ENCODE measurements around the gene ELMO1. TPM values are rescaled to one million over a fixed set of nuclear protein-coding genes. Genes with fewer than 3 reads are reported as not detected.

The ELMO1 gene
- total and polyA plus RNA-seq, 4 donors: 10.1 to 183 (median 34.4) TPM

DNA sequence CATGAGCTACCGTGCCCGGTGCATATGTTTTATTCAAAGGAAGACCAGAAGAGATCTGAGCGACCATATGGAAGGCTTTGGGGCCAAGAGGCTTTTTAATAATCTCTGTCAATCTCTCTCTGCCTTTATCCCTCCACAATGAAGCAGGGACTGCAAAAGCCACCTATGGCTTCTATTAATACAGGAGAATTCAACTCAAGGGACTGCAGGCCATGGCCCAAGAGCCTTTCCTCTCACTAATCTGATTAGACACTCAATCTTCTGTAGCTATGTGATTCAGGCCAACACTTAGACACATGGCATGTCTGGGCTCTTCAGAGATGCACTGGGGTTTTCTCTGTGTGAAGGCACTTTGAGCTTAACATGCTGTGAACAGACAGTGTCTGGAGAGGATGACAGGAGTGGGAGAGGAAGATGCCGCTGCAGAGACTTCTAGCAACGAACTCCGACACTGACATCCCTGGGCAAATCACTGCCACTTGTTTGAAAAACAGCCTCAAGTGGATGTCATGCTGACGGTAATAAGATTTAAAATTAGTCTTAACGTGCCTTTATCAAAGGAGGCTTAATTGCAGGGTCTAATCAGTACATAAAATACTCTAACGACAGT lies 609.9 kb downstream of the ELMO1 start:
- TF ChIP-seq, protein P1, sequence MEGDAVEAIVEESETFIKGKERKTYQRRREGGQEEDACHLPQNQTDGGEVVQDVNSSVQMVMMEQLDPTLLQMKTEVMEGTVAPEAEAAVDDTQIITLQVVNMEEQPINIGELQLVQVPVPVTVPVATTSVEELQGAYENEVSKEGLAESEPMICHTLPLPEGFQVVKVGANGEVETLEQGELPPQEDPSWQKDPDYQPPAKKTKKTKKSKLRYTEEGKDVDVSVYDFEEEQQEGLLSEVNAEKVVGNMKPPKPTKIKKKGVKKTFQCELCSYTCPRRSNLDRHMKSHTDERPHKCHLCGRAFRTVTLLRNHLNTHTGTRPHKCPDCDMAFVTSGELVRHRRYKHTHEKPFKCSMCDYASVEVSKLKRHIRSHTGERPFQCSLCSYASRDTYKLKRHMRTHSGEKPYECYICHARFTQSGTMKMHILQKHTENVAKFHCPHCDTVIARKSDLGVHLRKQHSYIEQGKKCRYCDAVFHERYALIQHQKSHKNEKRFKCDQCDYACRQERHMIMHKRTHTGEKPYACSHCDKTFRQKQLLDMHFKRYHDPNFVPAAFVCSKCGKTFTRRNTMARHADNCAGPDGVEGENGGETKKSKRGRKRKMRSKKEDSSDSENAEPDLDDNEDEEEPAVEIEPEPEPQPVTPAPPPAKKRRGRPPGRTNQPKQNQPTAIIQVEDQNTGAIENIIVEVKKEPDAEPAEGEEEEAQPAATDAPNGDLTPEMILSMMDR (IDR thresholded peaks at IDR 0.05; ENCODE audit: control extremely low read depth, extremely low read depth): no peak

DNA sequence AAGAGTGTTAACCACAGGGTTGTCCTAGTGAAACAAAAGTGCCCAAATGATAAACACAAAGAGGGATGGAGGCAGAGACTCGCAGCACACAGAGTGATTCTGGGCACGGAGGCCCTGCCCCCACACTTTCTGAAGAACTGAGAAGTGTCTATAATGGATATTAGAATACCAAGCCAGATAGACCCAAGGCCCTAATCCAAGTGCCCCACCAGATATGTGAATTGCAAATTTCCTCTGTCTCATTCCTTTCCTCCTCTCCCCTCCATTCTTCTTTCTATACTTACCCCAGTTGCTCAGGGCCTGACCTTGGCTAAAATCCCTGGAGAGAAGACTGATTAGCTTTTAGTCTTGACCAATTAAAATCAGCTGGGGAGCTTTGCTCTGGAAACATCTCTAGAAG lies 617.6 kb downstream of the ELMO1 start:
- no peak overlapping the region for H3K4me3 ChIP-seq
- TF ChIP-seq, protein P1 (IDR thresholded peaks at IDR 0.05; ENCODE audit: control extremely low read depth, extremely low read depth): no peak
- H3K27ac ChIP-seq (ENCODE audit: low read depth in 1 of 2, low read length in 1 of 2): no peak overlapping the region
- H3K9me3 ChIP-seq (ENCODE audit: control insufficient read depth in 4 of 4, insufficient read depth in 3 of 4, low read length in 3 of 4): peaks cover 0 to 2% (median under 1%) of the 10 kb centered on the region in 4 donors
- WGBS, 2 donors: 94 to 95% methylated on average over 2 of the region's 2 CpGs
- H3K9ac ChIP-seq (ENCODE audit: insufficient read depth in 1 of 2, low read length in 2 of 2): no peak overlapping the region
- peaks cover 0 to 2% (median 0%) of the 10 kb centered on the region in 5 donors for H3K4me1 ChIP-seq (ENCODE audit: control insufficient read depth in 5 of 5, insufficient read depth in 5 of 5, low read length in 5 of 5)
- H3K36me3 ChIP-seq (ENCODE audit: control insufficient read depth in 4 of 4, insufficient read depth in 4 of 4, low read length in 4 of 4): no peaks in the 10 kb centered on the region
- DNase-seq (no peak), ATAC-seq (ENCODE audit: insufficient read depth, low FRiP score) (no peak)
- no peaks in the 10 kb centered on the region for H3K27me3 ChIP-seq (ENCODE audit: control insufficient read depth in 3 of 3, insufficient read depth in 3 of 3, low read length in 2 of 3)

More for the DNA sequence above, 609.9 kb downstream of the ELMO1 start:
- 80 to 93% methylated on average over 9 of the region's 9 CpGs for WGBS, 2 donors
- H3K9me3 ChIP-seq (ENCODE audit: control insufficient read depth in 4 of 4, insufficient read depth in 3 of 4, low read length in 3 of 4): no peaks in the 10 kb centered on the region
- no peak overlapping the region for H3K4me3 ChIP-seq
- no peak overlapping the region for H3K9ac ChIP-seq (ENCODE audit: insufficient read depth in 1 of 2, low read length in 2 of 2)
- H3K27ac ChIP-seq (ENCODE audit: low read depth in 1 of 2, low read length in 1 of 2): no peak overlapping the region
- H3K36me3 ChIP-seq (ENCODE audit: control insufficient read depth in 4 of 4, insufficient read depth in 4 of 4, low read length in 4 of 4): no peaks in the 10 kb centered on the region
- ATAC-seq (ENCODE audit: insufficient read depth, low FRiP score) (no peak), DNase-seq (no peak)
- no peaks in the 10 kb centered on the region for H3K4me1 ChIP-seq (ENCODE audit: control insufficient read depth in 5 of 5, insufficient read depth in 5 of 5, low read length in 5 of 5)
- no peaks in the 10 kb centered on the region for H3K27me3 ChIP-seq (ENCODE audit: control insufficient read depth in 3 of 3, insufficient read depth in 3 of 3, low read length in 2 of 3)

- no peak for DNase-seq
- H3K27ac ChIP-seq (ENCODE audit: low read depth in 1 of 2, low read length in 1 of 2): no peak overlapping the region
- H3K4me1 ChIP-seq (ENCODE audit: control insufficient read depth in 5 of 5, insufficient read depth in 5 of 5, low read length in 5 of 5): peaks cover 0 to 2% (median 0%) of the 10 kb centered on the region in 5 donors
- no peak for ATAC-seq (ENCODE audit: insufficient read depth, low FRiP score)
- 85 to 89% methylated on average over 8 of the region's 8 CpGs for WGBS, 2 donors
- peaks cover 0 to 2% (median under 1%) of the 10 kb centered on the region in 4 donors for H3K9me3 ChIP-seq (ENCODE audit: control insufficient read depth in 4 of 4, insufficient read depth in 3 of 4, low read length in 3 of 4)
- TF ChIP-seq, protein P1 (IDR thresholded peaks at IDR 0.05; ENCODE audit: control extremely low read depth, extremely low read depth): no peak
- H3K9ac ChIP-seq (ENCODE audit: insufficient read depth in 1 of 2, low read length in 2 of 2): no peak overlapping the region
- no peaks in the 10 kb centered on the region for H3K27me3 ChIP-seq (ENCODE audit: control insufficient read depth in 3 of 3, insufficient read depth in 3 of 3, low read length in 2 of 3)
- no peak overlapping the region for H3K4me3 ChIP-seq
- H3K36me3 ChIP-seq (ENCODE audit: control insufficient read depth in 4 of 4, insufficient read depth in 4 of 4, low read length in 4 of 4): no peaks in the 10 kb centered on the region
These were observed 620.6 kb downstream of the ELMO1 start for GRCh38 chr7:36827726-36828703.

Measured in lung (tissue), 12 donors.